DMS153 treated with DMSO at 0.1 percent for 48 hours (cell line): ENCODE data around the gene RABGAP1L.

Source experiments
- DNase-seq: peaks from one replicate; lab custom pipeline; 2025; ENCODE audit not compliant: unreplicated experiment; lab: John Stamatoyannopoulos, UW

RABGAP1L gene

DNA sequence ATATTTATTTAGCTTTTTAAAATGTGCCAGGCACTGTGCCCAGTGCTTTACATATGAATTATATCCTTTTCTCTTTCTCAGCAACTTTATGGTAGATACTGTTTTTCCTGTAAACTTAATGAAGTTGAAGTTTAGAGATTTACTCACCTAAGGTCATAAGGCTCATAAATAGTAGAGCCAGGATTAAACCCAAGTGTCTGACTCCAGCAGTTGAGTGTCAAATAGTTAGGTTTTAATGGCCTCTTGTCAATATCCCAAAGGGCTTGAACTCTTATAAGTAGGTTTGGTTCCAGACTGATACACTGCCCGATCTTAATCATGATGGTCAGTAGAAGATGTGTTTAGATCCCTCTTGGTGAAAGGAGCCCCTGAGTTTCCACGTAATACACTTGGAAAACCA is 37.8 kb downstream of the RABGAP1L start:
- no peak for DNase-seq

DNA sequence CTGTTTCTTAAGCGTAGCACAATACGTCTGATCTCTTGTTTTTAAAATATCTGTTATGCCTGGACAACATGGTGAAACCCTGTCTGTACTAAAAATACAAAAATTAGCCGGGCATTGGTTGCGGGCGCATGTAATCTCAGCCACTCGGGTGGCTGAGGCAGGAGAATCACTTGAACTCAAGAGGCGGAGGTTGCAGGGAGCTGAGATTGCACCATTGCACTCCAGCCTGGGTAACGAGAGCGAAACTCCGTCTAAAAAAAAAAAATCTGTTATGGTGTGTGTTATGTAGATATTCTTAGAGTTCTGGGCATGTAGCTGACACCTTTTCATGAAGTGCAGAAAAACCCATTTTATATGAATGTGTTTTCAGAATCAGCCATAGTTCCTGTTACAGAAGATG is 38.2 kb downstream of the RABGAP1L start:
- DNase-seq: no peak

DNA sequence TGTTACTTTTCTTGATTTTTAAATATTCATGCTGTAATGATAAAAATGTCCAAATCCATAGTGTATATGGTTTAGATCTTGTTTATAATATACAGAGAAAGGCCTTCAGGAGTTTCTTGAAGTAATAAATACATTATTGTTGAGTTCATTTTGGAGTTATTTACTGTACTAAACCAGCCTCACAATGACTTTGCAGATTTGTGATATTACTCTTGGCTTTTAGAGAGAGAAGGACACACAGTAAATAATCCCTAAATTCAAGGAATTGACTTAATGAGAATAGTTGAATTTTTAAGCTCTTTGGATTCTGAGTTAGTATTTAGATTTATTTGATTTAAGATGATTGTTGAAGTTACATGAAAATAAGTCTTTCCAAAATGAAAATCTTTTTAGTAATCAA is 38.9 kb downstream of the RABGAP1L start:
- DNase-seq: no peak

DNA sequence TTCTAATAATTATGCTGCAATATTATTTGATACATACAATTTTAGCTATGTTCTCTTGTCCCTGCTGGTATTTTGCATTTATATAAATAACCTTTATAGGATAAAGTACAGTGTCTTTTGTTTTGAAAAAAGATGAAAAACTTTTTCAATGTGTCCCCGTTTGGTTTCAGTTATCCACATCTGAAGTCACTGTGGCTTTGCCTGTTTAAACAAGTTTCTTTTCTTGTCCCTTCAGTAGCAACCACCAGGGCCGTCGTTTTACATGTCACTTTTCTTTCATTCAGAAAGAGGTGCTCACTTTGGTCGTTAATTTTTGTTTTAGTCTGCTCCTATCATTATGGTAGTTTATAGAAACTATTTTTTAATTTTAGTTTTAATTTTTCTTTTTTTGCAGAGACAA is 41.4 kb downstream of the RABGAP1L start:
- no peak for DNase-seq

DNA sequence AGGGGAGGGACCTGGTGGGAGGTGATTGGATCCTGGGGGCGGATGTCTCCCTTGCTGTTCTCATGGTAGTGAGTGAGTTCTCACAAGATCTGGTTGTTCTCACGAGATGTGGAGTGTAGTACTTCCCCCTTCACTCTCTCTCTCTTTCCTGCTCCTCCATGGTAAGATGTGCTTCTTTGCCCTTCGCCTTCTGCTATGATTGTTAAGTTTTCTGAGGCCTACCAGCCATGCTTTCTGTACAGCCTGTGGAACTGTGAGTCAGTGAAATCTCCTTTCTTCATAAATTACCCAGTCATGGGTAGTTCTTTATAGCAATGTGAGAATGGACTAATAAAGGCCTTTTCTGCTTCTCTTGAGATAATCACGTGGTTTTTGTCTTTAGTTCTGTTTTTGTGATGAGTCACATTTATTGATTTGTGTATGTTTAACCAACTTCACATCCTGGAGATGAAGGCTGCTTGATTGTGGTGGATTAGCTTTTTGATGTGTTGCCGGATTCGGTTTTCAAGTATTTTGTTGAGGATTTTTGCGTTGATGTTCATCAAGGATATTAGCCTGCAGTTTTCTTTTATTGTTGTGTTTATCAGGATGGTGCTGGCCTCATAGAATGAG is 45.5 kb downstream of the RABGAP1L start:
- DNase-seq: no peak

DNA sequence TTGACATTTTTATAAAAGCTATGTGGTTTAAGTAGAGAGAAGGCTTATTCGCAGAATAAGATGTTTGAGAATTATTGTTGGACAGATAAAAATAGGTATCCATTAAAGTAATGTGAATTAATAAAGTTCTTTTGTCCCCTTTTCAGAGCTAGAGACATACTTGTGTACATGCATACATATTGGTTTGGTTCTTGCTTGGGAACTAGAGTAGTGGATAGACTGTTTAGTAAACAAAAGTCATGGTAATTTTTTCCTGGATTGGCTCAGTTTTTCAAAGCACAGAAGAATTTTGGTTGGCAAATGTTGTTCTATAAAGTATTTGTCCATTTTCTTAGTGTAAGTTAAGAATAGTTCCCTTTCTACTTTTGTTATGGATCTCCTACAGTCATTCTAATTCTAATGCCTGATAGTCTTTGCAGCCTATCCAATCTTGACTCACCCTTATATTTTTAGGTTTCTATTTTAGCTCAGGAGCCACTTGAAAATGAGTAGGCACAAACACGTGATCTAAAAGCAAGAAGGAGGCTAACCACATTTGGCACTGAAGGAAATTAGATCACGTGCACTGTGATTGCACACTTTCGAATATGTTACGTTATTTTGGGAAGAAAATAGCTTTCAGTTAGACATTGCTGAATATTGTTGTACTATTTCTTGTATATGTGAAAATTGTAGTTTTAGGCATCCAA is 47.0 kb downstream of the RABGAP1L start:
- no peak for DNase-seq

DNA sequence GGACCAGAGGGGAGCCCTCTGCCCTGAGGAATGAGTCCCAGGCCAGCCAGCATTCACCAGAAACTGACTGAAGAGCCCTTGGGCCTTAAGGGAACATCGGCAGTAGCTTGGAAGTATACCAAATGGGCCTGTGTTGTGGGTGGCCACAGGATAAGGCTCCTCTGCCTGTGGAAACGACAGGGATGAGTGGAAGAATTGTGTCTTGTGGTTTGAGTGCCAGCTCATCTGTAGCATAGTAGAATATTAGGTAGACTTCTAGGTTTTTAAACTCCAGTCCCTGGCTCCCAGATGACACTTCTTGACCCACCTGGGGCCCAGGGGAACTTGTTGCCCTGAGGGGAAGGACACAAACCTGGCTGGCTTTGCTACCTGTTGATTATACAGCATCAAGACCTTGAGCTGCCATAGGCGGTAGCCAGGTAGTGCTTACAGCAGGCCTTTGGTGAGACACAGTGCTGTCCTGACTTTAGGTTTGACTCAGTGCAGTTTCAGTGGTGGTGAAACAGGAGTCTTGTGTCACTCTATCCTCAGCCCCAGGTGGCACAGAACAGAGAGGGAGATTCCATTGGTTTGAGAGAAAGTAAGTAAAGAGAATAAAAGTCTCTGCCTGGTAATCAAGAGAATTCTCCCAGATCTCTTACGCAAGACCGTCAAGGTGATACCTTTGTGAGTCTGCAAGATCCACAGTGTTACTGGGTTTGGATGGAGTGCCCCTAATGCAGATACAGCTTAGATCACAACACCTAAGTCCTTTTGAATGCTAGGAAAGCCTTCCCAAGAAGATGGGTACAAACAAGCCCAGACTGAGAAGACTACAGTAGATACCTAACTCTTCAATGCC is 50.2 kb downstream of the RABGAP1L start:
- no peak for DNase-seq

DNA sequence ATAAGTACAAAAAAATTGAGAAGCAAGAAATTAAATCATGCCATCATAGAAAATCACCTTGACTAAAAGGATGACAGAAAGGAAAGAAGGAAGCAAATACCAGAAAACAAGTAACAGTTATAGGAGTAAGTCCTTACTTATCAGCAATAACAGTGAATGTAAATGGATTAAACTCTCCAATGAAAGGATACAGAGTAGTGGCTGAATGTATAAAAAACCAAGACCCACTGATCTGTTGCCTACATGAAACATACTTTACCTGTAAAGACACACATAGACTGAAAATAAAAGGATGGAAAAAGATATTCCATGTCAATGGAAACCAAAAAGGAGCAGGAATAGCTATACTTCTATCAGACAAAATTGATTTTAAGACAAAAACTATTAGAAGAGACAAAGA is 52.2 kb downstream of the RABGAP1L start:
- DNase-seq: no peak

DNA sequence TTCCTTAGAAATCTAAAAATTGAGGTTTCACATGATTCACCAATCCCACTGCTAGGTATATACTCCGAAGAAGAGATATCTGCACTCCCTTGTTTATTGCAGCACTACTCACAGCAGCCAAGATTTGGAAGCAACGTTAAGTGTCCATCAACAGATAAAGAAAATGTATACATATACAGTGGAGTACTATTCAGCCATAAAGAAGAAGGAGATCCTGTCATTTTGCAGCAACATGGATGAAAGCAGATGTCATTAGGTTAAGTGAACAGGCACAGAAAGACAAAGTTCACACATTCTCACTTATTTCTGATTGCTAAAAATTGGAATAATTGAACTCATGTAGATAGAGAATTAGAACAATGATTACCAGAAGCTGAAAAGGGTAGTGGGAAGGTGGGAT is 56.4 kb downstream of the RABGAP1L start:
- no peak for DNase-seq

DNA sequence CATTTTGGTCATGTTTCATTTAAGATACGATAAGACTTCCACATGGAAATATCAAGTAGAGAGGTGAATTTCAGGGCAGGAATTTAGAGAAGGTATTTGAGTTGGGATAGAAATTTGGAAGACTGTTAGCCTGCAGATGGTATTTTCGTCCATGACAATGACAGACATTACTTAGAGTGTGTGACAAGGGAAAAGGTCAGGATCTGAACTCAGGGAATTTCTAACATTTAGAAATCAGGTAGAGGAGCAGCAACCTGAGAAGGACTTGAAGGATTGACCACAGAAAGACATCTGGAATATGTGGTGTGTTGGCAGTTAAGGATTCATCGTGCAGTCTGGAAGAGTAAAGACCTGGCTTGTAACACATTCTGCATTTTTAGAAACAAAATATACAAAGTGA is 57.9 kb downstream of the RABGAP1L start:
- no peak for DNase-seq

DNA sequence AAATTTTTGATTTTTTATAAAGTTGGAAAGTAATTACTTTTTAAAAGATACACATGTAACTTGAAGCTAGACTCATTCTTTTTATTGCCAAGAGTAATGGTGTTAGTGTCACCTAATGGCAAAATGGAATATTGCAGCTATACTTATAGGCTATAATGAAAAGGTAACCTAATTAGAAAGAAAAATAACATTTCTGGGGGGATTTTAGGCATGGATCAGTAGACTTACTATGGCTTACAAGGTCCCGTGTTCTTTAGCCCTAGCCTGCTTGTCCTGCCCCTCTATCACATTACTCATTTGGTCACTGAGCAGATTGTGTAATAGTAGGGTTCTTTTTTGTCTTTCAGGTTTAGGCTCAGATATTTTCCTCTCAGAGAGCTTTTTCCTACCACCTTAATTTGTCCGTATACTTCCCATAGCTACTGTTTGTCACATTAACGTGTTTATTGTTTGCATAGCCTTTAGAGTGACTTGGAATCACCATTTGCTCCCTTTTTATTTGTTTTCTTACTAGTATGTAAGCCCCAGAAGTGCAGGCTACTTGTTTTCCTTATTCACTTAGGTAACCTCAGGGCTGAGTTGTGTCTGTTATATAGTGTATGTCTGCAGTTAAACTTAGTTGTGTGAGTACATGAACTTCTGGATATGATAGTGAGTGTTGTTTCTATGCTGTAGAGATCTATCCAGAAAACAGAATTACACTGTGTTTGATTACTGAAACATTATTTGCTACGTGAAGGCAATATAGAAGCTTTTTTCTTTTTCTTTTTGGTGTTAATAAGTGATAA is 58.7 kb downstream of the RABGAP1L start:
- peak; percentile 27 for DNase-seq

DNA sequence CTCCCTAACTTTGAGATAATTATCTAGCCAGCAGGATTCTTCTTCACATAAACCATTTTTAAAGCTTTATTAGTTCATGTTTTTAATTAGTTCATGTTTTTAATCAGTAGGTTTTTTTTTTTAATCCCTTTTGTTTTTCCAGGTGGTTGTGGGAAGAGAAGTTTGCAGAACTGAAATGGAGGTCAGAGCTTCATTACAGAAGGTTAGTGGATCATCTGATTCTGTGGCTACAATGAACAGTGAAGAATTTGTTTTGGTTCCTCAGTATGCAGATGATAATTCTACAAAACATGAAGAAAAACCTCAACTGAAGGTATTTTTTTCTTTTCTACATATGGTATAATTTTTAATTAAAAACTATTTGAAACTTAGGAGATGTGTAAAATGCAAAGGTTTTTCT is 59.7 kb downstream of the RABGAP1L start:
- no peak for DNase-seq

DNA sequence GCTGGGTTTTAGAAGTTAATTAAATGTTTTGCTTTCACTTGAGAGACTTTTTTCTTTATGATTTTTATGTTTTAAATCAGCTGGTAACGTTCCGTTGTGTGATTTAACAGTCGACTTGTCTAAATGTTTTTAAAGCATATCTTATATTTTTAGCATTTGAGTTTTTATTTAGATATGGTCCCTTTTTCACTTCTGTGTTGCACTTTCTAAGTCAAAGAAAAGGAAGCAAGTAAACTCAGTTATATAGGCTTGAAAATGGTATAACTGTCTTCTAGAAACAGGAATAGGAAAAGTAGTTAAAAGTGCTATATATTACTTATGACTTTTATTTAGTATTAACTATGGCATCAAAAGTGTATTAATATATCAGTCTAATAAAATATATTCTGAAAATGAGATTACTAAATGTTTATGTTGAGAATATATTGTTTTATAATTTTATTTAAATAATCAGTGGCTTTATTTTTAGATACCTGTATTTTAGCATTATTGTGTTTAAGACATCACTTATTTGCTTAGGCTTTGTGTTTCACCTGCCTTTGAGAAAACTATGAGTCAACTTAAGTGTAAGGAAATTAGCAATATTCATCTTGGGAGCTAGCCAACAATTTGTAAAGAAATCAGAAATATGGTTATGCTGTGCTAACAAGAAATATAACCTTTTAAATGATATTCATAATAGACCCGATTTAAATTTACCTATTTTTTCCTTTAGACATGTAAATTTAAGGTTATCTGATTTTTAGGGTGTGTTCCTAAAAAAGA is 60.5 kb downstream of the RABGAP1L start:
- no peak for DNase-seq

DNA sequence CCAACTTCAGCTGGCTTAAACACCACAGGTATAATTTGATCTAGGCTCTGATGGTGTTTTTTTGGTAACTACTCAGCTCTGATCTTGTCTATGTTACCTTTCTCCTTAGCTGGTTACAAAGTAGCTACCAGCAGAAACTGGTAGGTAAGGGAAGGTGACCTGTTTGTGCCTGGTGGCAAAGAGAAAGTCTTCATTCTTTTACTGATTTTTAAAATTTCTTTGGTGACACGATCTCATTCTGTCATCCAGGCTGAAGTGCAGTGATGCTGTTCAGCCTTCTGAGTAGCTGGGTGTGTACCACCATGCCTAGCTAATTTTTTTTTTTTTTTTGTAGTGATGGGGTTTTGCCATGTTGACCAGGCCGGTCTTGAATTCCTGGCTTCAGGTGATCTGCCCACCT is 62.4 kb downstream of the RABGAP1L start:
- DNase-seq: no peak

DNA sequence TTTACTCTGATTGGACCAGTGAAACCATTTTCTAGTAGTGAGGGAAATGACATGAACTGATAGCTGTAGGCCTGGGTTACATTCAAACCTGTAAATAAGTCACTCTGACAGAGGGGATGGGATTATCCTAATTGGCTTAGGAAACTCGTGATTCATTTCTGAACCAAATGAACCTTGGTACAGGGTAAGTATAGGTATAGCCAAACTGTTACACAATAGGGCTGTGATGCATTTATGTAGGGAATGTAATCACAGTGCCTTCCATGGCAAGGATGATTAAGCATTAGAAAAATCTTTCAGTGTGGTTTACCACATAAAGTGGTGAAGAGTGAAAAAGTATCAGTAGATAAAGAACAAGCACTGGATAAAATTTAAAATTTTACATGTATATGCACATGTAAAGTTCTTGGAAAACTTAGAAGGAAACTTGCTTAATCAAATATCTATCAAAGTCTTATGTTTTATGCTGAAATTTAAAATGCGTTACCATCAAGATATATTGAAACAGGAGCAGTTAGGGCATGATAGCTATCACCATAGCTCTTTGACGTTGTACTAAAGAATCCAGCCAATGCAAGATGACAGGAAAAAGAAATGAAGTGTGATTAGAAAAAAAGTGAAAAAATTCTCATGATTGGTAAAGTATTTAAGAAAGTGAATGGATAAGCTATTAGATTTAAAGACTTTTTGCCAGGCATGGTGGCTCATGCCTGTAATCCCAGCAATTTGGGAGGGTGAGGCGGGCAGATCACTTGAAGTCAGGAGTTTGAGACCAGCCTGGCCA is 63.0 kb downstream of the RABGAP1L start:
- no peak for DNase-seq

DNA sequence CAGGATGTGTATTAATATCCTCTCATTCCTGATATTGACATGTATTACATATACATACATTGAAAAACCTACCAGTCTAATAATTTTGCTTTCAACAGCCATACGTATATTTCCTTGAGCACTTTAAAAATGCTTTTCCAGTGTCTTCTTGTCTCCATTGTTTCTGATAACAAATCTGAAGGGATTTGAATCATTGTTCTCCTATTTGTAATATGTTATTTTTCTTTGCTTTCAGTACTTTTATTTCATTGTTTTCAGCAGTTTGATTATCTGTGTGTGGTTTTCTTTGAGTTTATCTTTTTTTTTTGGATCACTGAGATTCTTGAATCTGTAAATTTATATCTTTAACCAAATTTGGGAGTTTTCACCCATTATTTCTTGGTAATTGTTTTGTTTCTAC is 65.3 kb downstream of the RABGAP1L start:
- DNase-seq: no peak

DNA sequence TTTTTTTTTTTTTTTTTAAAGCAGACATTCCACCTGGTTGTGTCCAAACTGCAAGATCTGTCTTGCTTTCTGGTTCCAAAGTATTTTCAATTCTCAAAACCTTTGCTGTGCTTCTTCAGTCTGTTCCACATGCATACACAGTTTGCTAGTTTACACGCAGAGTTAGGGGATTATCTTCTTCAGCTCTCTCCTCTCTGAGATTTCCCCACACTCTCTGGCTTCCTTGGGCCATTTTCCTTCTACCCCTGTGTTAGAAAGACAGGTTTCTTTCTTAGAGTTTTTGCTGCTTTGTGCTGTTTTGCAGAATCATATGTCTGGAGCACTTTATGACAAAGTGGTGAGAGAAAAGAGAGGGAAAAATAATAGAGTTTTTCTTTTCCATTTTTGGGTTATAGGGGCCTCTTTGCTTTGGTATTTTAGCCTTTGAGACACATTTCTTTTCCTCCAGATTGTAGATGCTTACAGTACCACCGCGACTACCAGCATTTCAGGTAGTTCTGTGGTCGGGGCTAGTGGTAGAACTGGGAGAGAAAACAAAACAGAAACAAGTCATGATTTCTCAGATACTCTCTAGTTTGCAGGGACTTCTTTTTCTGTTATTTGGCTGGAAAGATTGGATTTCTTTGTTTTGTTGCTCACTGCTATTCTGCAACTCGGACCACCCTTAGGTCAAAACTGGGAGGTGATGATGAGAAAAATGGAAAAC is 66.3 kb downstream of the RABGAP1L start:
- DNase-seq: no peak

DNA sequence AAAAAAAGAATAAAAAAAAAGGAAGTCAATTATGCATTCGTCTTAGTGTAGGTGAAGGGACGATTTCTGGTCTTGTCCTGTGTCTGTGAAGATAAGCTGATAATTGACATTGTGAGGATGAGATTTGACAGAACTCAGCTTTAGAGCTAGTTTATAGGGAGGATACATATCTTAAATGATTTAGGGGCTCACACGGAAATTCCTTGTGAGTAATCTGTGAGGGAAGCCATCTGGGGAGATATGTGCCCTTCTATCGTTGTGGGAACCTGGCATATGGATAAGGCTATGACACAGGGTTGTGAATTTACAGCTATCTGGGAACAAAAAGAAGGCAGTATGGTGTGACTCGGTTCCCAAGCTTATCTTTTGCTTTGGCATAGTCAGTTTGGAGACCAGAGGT is 71.1 kb downstream of the RABGAP1L start:
- DNase-seq: no peak

DNA sequence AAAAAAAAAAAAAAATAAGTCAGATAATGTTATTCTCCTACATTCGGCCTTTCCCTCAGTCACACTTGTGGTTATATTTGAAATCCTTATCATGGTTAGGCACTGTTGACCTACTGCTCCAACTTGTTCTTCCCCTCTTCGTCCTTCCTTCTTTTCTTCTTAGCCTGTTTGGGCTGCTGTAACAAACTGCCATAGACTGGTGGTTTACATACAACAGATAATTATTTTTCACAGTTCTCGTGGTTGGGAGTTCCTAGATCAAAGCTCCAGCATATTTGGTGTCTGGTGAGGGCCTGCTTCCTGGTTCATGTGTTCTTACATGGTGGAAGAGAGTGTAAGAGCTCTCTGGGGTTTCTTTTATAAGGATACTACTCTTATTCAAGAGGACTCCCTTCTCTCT is 73.4 kb downstream of the RABGAP1L start:
- no peak for DNase-seq
